Measurements from ENCODE around the gene RRBP1. TPM values are rescaled to one million over a fixed set of nuclear protein-coding genes. Genes with fewer than 3 reads are reported as not detected.

RRBP1 gene
- total RNA-seq, 2 donors from 2014 or later, result 402 to 509 TPM

DNA sequence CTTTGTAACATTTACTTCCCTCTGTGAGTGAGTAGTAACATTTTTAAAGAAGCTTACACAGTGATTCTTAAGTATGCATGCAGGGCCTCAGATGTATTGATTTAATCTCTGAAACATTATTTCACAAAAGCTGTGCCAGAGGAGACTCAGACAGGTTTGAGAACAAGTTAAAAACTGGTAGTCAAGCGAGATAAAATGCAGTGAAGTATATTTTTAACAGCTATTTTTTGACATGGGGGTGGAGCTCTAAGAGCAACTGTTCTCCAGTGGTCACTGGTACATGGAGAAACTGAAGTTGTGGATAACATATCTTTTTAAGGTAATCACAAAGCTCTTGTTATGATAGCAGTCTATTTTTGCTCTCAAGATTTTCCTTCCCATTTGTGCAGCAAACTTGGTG is 91.8 kb downstream of the RRBP1 start:
- Histone ChIP-seq H3K36me3 (no peaks in the 10 kb centered on the region), H3K9ac (ENCODE audit: low read depth in 2 of 2, low read length in 2 of 2) (no peak overlapping the region), H3K4me3 (no peak overlapping the region), H3K4me1 (no peaks in the 10 kb centered on the region), H3K9me3 (no peaks in the 10 kb centered on the region), H3K27me3 (no peaks in the 10 kb centered on the region), H3K27ac (no peak overlapping the region)
- no peak for DNase-seq
- TF ChIP-seq, protein P1, sequence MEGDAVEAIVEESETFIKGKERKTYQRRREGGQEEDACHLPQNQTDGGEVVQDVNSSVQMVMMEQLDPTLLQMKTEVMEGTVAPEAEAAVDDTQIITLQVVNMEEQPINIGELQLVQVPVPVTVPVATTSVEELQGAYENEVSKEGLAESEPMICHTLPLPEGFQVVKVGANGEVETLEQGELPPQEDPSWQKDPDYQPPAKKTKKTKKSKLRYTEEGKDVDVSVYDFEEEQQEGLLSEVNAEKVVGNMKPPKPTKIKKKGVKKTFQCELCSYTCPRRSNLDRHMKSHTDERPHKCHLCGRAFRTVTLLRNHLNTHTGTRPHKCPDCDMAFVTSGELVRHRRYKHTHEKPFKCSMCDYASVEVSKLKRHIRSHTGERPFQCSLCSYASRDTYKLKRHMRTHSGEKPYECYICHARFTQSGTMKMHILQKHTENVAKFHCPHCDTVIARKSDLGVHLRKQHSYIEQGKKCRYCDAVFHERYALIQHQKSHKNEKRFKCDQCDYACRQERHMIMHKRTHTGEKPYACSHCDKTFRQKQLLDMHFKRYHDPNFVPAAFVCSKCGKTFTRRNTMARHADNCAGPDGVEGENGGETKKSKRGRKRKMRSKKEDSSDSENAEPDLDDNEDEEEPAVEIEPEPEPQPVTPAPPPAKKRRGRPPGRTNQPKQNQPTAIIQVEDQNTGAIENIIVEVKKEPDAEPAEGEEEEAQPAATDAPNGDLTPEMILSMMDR (IDR thresholded peaks at IDR 0.05), result no peak
- intact Hi-C loops (cut with DNase I), result no loop called here

DNA sequence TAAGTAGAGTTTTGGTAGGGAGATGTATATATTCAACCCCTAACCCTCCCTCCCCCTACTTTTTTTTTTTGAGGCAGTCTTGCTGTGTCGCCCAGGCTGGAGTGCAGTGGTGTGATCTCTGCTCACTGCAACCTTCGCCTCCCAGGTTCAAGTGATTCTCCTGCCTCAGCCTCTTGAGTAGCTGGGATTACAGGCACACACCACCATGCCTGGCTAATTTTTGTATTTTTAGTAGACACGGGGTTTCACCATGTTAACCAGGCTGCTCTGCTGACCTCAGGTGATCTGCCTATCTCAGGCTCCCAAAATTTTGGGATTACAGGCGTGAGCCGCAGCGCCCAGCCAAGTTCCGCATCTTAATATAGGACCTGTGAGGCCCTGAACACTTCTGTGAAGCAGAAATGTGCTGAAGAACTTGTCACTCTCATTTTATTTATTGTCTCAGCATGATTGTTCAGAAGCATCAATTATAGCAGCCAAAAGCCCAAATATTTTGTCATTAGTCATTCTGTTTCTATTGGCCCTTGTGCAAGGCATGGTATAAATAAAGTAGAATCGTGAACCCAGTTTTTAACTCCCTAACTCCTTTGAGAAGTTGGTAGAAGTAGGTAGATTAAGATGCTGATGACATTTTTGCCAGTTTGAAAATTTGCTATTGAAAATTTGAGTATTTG is 92.7 kb downstream of the RRBP1 start:
- Histone ChIP-seq H3K9ac (ENCODE audit: low read depth in 2 of 2, low read length in 2 of 2) (no peak overlapping the region), H3K36me3 (no peaks in the 10 kb centered on the region), H3K27ac (no peak overlapping the region), H3K27me3 (no peaks in the 10 kb centered on the region), H3K4me1 (no peaks in the 10 kb centered on the region), H3K9me3 (no peaks in the 10 kb centered on the region), H3K4me3 (no peak overlapping the region)
- DNase-seq, result no peak
- intact Hi-C loops (cut with DNase I), result no loop called here
- TF ChIP-seq, protein P1 (IDR thresholded peaks at IDR 0.05), result no peak

DNA sequence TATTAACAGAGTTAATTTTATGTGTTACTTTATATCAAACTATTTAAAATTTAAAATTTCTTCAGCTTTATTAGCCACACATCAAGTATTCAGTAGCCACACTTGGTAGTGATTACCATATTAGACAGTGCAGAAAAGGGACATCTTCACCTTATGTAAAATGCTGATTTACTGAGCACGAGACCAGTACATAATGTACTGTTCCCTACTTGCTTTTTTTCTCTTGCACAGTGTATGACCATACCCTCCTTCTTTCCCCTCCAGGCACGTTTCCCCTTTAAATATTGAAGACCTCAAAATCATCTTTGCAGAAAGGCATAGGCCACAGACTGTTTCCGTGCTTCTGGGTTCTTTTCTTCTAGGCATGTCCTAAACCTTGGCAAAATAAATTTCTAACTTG is 94.2 kb downstream of the RRBP1 start:
- TF ChIP-seq, protein P1 (IDR thresholded peaks at IDR 0.05), result no peak
- Histone ChIP-seq H3K27me3 (no peaks in the 10 kb centered on the region), H3K9ac (ENCODE audit: low read depth in 2 of 2, low read length in 2 of 2) (no peak overlapping the region), H3K4me1 (no peaks in the 10 kb centered on the region), H3K27ac (no peak overlapping the region), H3K4me3 (no peak overlapping the region), H3K36me3 (no peaks in the 10 kb centered on the region), H3K9me3 (no peaks in the 10 kb centered on the region)
- DNase-seq, result no peak
- intact Hi-C loops (cut with DNase I), result no loop called here

DNA sequence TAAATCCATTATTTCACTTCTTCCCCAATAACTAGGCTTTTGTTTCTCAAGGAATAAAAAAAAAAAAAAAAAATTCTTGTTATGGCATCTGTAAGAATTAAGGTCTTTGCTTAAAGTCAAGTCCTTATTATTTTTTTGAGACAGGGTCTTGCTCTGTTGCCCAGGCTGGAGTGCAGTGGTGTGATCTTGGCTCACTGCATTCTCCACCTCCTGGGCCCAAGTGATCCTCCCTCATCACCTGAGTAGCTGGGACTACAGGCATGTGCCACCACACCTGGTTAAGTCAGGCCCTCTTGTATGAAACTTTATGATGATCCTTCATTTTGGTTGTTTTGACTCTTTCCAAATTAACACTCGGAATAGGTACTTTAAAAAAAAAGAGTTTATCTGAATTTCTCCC is 94.9 kb downstream of the RRBP1 start:
- intact Hi-C loops (cut with DNase I), result no loop called here
- H3K4me1 ChIP-seq, result no peaks in the 10 kb centered on the region
- no peak overlapping the region for H3K4me3 ChIP-seq

DNA sequence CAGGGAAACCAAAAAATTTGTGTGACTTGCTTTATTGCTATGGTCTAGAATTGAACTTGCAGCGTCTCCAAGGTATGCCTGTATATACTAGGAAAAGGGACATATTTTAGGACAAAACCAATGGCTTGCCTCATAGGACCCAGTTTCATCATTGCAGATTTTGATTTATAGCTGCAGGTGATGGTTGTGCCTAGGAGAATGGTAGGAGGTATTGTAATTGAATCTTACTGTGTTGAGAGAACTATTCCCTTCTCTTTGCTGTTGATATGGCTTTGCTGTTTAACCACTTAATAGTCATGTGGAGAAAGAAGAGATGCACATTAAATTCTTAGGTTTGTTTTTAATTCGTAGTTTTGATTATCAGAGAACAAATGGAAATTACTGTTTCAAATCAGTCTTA is 95.8 kb downstream of the RRBP1 start:
- H3K36me3 ChIP-seq, result no peaks in the 10 kb centered on the region
- intact Hi-C loops (cut with DNase I), result no loop called here
- no peak overlapping the region for H3K27ac ChIP-seq
- H3K4me3 ChIP-seq, result no peak overlapping the region
- no peaks in the 10 kb centered on the region for H3K4me1 ChIP-seq
- H3K27me3 ChIP-seq, result no peaks in the 10 kb centered on the region
- no peaks in the 10 kb centered on the region for H3K9me3 ChIP-seq
- TF ChIP-seq, protein P1 (IDR thresholded peaks at IDR 0.05), result no peak
- no peak overlapping the region for H3K9ac ChIP-seq (ENCODE audit: low read depth in 2 of 2, low read length in 2 of 2)
- no peak for DNase-seq

More for the DNA sequence above, 94.9 kb downstream of the RRBP1 start:
- Histone ChIP-seq H3K9me3 (no peaks in the 10 kb centered on the region), H3K36me3 (no peaks in the 10 kb centered on the region), H3K27ac (no peak overlapping the region), H3K9ac (ENCODE audit: low read depth in 2 of 2, low read length in 2 of 2) (no peak overlapping the region), H3K27me3 (no peaks in the 10 kb centered on the region)
- TF ChIP-seq, protein P1 (IDR thresholded peaks at IDR 0.05), result no peak
- no peak for DNase-seq

All from colonic mucosa (tissue), 4 donors.